Activated naive CD8-positive, alpha-beta T cell treated with anti-CD3 and anti-CD28 coated beads, Interleukin-2, amount 50 U/mL, for 24 hours (primary cell): ENCODE results near the gene PACS1.
"Not testable (repeated sequence)": the region's sequence is repeated elsewhere in the genome, so short reads cannot be mapped to it uniquely, and the experiment has no call there.

ENCODE experiments used
- ATAC-seq: fragments of 150-1000 bp; cut with Tn5 transposase; one replicate; pipeline ENCODE4 v1.10.0; 2021
- DNase-seq: peaks from one replicate; pipeline ENCODE4 v3.0.0; 2021
- H3K27ac Mint-ChIP-seq: one replicate; pipeline ENCODE4 v1.8.0; 2021; ENCODE audit warnings: mild to moderate bottlenecking, mixed read lengths
- H3K27me3 Mint-ChIP-seq: one replicate; pipeline ENCODE4 v1.8.0; 2021; ENCODE audit warnings: mixed read lengths
- H3K36me3 Mint-ChIP-seq: one replicate; pipeline ENCODE4 v1.8.0; 2021; ENCODE audit warnings: low read depth, mixed read lengths
- H3K4me1 Mint-ChIP-seq: one replicate; pipeline ENCODE4 v1.8.0; 2021; ENCODE audit warnings: mixed read lengths
- H3K4me3 Mint-ChIP-seq: one replicate; pipeline ENCODE4 v1.8.0; 2021; ENCODE audit warnings: mild to moderate bottlenecking, moderate library complexity, mixed read lengths
- H3K9me3 Mint-ChIP-seq: one replicate; pipeline ENCODE4 v1.8.0; 2021; ENCODE audit warnings: mixed read lengths

The PACS1 gene

DNA sequence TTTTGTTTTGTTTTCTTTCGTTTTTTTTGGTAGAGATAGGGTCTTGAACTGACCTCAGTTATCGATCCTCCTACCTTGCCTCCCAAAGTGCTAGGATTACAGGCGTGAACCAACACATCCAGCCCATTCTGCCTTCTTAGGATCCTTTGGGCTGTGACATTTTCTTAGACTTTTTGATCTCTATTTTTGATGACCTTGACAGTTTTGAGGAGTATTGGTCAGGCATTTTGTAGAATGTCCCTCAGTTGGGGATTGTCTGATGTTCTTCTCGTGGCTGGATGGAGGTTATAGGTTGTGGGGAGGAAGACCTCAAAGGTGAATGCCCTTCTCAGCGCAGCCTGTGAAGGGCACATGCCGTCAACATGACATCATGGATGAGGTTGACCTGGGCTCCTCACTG, 178.8 kb downstream of the PACS1 start:
- H3K4me1 Mint-ChIP-seq: peaks cover 3% of the 10 kb centered on the region
- no peak overlapping the region for H3K4me3 Mint-ChIP-seq
- no peaks in the 10 kb centered on the region for H3K9me3 Mint-ChIP-seq
- H3K36me3 Mint-ChIP-seq: peaks cover 3% of the 10 kb centered on the region
- no peak for ATAC-seq
- H3K27ac Mint-ChIP-seq: no peak overlapping the region
- no peak for DNase-seq
- H3K27me3 Mint-ChIP-seq: no peaks in the 10 kb centered on the region

GRCh38 chr11:66251809-66252208, 181.7 kb downstream of the PACS1 start:
- peaks cover 13% of the 10 kb centered on the region for H3K4me1 Mint-ChIP-seq
- H3K36me3 Mint-ChIP-seq: peaks cover 3% of the 10 kb centered on the region
- no peak overlapping the region for H3K4me3 Mint-ChIP-seq
- H3K9me3 Mint-ChIP-seq: no peaks in the 10 kb centered on the region
- H3K27ac Mint-ChIP-seq: peak overlapping the region; percentile 36
- no peaks in the 10 kb centered on the region for H3K27me3 Mint-ChIP-seq
- no peak for ATAC-seq
- no peak for DNase-seq

DNA sequence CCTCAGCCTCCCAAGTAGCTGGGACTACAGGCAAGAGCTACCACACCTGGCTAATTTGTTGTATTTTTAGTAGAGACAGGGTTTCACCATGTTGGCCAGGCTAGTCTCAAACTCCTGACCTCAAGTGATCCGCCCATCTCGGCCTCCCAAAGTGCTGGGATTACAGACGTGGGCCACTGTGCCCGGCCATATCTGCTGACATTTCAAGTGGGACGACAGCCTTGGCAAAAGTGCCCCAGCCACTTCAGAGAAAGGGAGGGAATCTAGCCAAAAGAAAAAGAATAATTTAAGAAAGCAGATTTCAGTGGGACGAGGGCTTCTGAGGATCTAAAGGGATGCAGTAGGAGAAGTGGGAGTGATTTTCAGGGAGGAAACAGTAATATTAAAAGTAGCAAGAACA, 183.0 kb downstream of the PACS1 start:
- not testable (repeated sequence) for H3K4me3 Mint-ChIP-seq, H3K9me3 Mint-ChIP-seq, H3K36me3 Mint-ChIP-seq, ATAC-seq, H3K27ac Mint-ChIP-seq, DNase-seq, H3K27me3 Mint-ChIP-seq
- H3K4me1 Mint-ChIP-seq: peaks cover 16% of the 10 kb centered on the region

DNA sequence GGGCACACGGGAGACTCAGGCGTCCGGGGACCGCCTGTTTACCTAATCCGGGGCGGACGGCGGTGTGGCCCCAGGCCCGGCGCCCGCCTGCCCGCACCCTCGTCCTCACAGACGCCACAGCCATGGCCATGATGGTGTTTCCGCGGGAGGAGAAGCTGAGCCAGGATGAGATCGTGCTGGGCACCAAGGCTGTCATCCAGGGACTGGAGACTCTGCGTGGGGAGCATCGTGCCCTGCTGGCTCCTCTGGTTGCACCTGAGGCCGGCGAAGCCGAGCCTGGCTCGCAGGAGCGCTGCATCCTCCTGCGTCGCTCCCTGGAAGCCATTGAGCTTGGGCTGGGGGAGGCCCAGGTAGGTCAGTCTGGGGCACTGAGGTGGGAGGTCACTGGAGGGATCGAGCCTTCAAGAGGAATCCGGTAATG, 188.4 kb downstream of the PACS1 start:
- Mint-ChIP-seq H3K4me3 (peak overlapping the region; percentile 92), H3K9me3 (no peaks in the 10 kb centered on the region), H3K36me3 (peaks cover 19% of the 10 kb centered on the region), H3K27me3 (no peaks in the 10 kb centered on the region), H3K4me1 (peaks cover 31% of the 10 kb centered on the region), H3K27ac (peak overlapping the region; percentile 98)
- no peak for ATAC-seq
- DNase-seq: no peak

GRCh38 chr11:66259225-66259624, 189.2 kb downstream of the PACS1 start:
- H3K4me1 Mint-ChIP-seq: peaks cover 31% of the 10 kb centered on the region
- peaks cover 22% of the 10 kb centered on the region for H3K36me3 Mint-ChIP-seq
- no peak for DNase-seq
- H3K27ac Mint-ChIP-seq: peak overlapping the region; percentile 98
- no peaks in the 10 kb centered on the region for H3K27me3 Mint-ChIP-seq
- H3K9me3 Mint-ChIP-seq: no peaks in the 10 kb centered on the region
- ATAC-seq: no peak
- H3K4me3 Mint-ChIP-seq: peak overlapping the region; percentile 92

GRCh38 chr11:66259956-66260355, 189.9 kb downstream of the PACS1 start:
- Mint-ChIP-seq H3K9me3 (no peaks in the 10 kb centered on the region), H3K27me3 (no peaks in the 10 kb centered on the region), H3K27ac (no peak overlapping the region), H3K4me1 (peaks cover 31% of the 10 kb centered on the region), H3K36me3 (peaks cover 24% of the 10 kb centered on the region), H3K4me3 (no peak overlapping the region)
- DNase-seq: no peak
- no peak for ATAC-seq

- Mint-ChIP-seq H3K4me3 (no peak overlapping the region), H3K27me3 (no peaks in the 10 kb centered on the region)
Observed at GRCh38 chr11:66261578-66261977, 191.5 kb downstream of the PACS1 start.

GRCh38 chr11:66262191-66262590, 192.1 kb downstream of the PACS1 start:
- no peak for ATAC-seq
- H3K9me3 Mint-ChIP-seq: no peaks in the 10 kb centered on the region
- H3K36me3 Mint-ChIP-seq: peaks cover 25% of the 10 kb centered on the region
- H3K4me3 Mint-ChIP-seq: no peak overlapping the region
- H3K27ac Mint-ChIP-seq: no peak overlapping the region
- H3K4me1 Mint-ChIP-seq: peaks cover 23% of the 10 kb centered on the region
- no peak for DNase-seq
- H3K27me3 Mint-ChIP-seq: no peaks in the 10 kb centered on the region

More at GRCh38 chr11:66261578-66261977, 191.5 kb downstream of the PACS1 start:
- DNase-seq (no peak), ATAC-seq (no peak)
- Mint-ChIP-seq H3K4me1 (peaks cover 22% of the 10 kb centered on the region), H3K27ac (no peak overlapping the region), H3K36me3 (peaks cover 24% of the 10 kb centered on the region), H3K9me3 (no peaks in the 10 kb centered on the region)

DNA sequence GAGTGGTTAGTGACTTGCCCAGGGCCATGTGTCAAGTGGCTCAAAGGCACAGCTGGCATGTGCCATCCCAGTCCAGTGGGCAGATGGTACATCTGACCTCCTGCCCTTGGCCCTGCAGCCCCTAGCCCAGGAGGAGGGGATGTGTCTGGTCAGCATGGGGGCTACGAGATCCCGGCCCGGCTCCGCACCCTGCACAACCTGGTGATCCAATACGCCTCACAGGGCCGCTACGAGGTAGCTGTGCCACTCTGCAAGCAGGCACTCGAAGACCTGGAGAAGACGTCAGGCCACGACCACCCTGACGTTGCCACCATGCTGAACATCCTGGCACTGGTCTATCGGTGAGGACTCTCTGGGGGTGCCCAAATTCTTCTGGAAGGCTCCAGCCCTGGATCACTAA, 192.6 kb downstream of the PACS1 start:
- Mint-ChIP-seq H3K27ac (no peak overlapping the region), H3K9me3 (no peaks in the 10 kb centered on the region), H3K4me3 (no peak overlapping the region), H3K36me3 (peaks cover 27% of the 10 kb centered on the region), H3K4me1 (peaks cover 27% of the 10 kb centered on the region), H3K27me3 (no peaks in the 10 kb centered on the region)
- ATAC-seq: no peak
- DNase-seq: no peak

DNA sequence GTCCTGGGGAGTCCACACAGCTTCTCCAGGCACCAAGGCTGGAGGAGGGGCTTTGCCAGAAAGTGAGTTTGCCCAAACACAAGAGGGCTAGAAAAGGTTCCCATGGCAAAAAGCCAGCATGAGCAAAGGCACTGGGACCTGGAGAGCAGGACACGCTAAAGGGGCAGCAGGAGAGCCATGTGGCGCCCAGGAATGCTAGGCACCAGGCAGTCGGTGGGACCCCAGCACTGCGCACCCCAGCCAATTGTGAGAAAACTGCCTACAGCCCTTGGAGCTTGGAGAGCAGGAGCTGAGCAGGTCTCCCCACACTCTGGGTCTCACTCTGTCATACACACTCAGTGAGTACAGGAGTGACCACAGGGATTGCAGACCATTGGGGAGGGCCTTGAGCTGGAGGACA, 193.2 kb downstream of the PACS1 start:
- DNase-seq: no peak
- peaks cover 32% of the 10 kb centered on the region for H3K4me1 Mint-ChIP-seq
- ATAC-seq: no peak
- no peak overlapping the region for H3K4me3 Mint-ChIP-seq
- H3K27me3 Mint-ChIP-seq: peaks cover under 1% of the 10 kb centered on the region
- no peak overlapping the region for H3K27ac Mint-ChIP-seq
- H3K9me3 Mint-ChIP-seq: no peaks in the 10 kb centered on the region
- peaks cover 28% of the 10 kb centered on the region for H3K36me3 Mint-ChIP-seq

DNA sequence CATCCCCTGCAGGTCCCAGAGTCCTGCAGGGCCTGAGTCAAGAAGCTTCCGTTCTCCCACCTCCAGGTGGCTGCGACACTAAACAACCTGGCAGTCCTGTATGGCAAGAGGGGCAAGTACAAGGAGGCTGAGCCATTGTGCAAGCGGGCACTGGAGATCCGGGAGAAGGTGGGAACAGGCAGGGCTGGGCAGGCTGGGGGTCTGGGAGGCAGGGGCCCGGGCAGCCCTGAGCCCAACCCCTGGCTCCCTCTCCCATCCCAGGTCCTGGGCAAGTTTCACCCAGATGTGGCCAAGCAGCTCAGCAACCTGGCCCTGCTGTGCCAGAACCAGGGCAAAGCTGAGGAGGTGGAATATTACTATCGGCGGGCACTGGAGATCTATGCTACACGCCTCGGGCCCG, 193.7 kb downstream of the PACS1 start:
- H3K27me3 Mint-ChIP-seq: peaks cover 3% of the 10 kb centered on the region
- H3K27ac Mint-ChIP-seq: no peak overlapping the region
- H3K4me3 Mint-ChIP-seq: no peak overlapping the region
- ATAC-seq (no peak), DNase-seq (no peak)
- peaks cover 31% of the 10 kb centered on the region for H3K36me3 Mint-ChIP-seq
- H3K4me1 Mint-ChIP-seq: peaks cover 29% of the 10 kb centered on the region
- H3K9me3 Mint-ChIP-seq: no peaks in the 10 kb centered on the region

- H3K36me3 Mint-ChIP-seq: peaks cover 28% of the 10 kb centered on the region
- ATAC-seq (no peak), DNase-seq (no peak)
- H3K27ac Mint-ChIP-seq: no peak overlapping the region
- H3K9me3 Mint-ChIP-seq: no peaks in the 10 kb centered on the region
- peaks cover 3% of the 10 kb centered on the region for H3K27me3 Mint-ChIP-seq
- H3K4me3 Mint-ChIP-seq: no peak overlapping the region
- H3K4me1 Mint-ChIP-seq: peaks cover 28% of the 10 kb centered on the region
Observed at GRCh38 chr11:66264383-66264782, 194.3 kb downstream of the PACS1 start.

DNA sequence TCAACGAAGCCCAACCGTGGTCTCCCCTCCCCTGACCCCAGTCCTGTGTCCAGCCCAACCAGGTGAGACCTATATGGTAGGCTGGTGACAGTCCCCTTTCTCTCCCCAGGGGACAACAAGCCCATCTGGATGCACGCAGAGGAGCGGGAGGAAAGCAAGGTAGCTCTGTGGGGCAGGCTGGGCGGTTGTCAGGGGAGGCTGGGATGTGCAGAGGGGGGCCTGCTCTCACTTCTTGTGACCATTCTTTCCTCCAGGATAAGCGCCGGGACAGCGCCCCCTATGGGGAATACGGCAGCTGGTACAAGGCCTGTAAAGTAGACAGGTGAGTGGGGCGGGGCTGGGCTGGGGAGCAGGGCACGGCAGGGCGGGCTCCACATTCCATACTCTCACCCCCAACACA, 194.8 kb downstream of the PACS1 start:
- peaks cover 28% of the 10 kb centered on the region for H3K4me1 Mint-ChIP-seq
- H3K27ac Mint-ChIP-seq: no peak overlapping the region
- peak; percentile 63 for DNase-seq

GRCh38 chr11:66265531-66266377, 195.7 kb downstream of the PACS1 start:
- Mint-ChIP-seq H3K4me3 (no peak overlapping the region), H3K27me3 (peaks cover 3% of the 10 kb centered on the region), H3K27ac (no peak overlapping the region), H3K36me3 (peaks cover 22% of the 10 kb centered on the region), H3K9me3 (no peaks in the 10 kb centered on the region), H3K4me1 (peaks cover 35% of the 10 kb centered on the region)
- no peak for ATAC-seq
- no peak for DNase-seq

More for the DNA sequence above, 194.8 kb downstream of the PACS1 start:
- H3K9me3 Mint-ChIP-seq: no peaks in the 10 kb centered on the region
- H3K4me3 Mint-ChIP-seq: no peak overlapping the region
- no peak for ATAC-seq
- H3K36me3 Mint-ChIP-seq: peaks cover 24% of the 10 kb centered on the region
- peaks cover 3% of the 10 kb centered on the region for H3K27me3 Mint-ChIP-seq

GRCh38 chr11:66266378-66267038, 196.4 kb downstream of the PACS1 start:
- Mint-ChIP-seq H3K36me3 (peaks cover 22% of the 10 kb centered on the region), H3K27ac (peak overlapping the region; percentile 99)

More at GRCh38 chr11:66266378-66267038, 196.4 kb downstream of the PACS1 start:
- H3K4me3 Mint-ChIP-seq: peak overlapping the region; percentile 92
- DNase-seq: no peak
- H3K27me3 Mint-ChIP-seq: peaks cover 3% of the 10 kb centered on the region
- H3K4me1 Mint-ChIP-seq: peaks cover 37% of the 10 kb centered on the region
- no peaks in the 10 kb centered on the region for H3K9me3 Mint-ChIP-seq
- ATAC-seq: no peak
